ENCODE data around the gene KCNAB1.
"Not testable (repeated sequence)": the region's sequence is repeated elsewhere in the genome, so short reads cannot be mapped to it uniquely, and the experiment has no call there.

GRCh38 chr3:156569881-156570280 is 449.5 kb downstream of the KCNAB1 start:
- TF ChIP-seq, protein P1, sequence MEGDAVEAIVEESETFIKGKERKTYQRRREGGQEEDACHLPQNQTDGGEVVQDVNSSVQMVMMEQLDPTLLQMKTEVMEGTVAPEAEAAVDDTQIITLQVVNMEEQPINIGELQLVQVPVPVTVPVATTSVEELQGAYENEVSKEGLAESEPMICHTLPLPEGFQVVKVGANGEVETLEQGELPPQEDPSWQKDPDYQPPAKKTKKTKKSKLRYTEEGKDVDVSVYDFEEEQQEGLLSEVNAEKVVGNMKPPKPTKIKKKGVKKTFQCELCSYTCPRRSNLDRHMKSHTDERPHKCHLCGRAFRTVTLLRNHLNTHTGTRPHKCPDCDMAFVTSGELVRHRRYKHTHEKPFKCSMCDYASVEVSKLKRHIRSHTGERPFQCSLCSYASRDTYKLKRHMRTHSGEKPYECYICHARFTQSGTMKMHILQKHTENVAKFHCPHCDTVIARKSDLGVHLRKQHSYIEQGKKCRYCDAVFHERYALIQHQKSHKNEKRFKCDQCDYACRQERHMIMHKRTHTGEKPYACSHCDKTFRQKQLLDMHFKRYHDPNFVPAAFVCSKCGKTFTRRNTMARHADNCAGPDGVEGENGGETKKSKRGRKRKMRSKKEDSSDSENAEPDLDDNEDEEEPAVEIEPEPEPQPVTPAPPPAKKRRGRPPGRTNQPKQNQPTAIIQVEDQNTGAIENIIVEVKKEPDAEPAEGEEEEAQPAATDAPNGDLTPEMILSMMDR (IDR thresholded peaks at IDR 0.05), result not testable (repeated sequence)
- TF ChIP-seq POLR2A (IDR thresholded peaks at IDR 0.05), result not testable (repeated sequence)

Data from lower leg skin (tissue), 3 donors.